Neural progenitor cell (in vitro differentiated cells): ENCODE measurements around the gene IDUA.

Experiments
- CTCF ChIP-seq: fragments of 200-600 bp; sonication (generic); IDR thresholded peaks from 2 replicates; pipeline ENCODE4 v1.5.1; 2017; ENCODE audit warnings: antibody characterized with exemption, mild to moderate bottlenecking
- EZH2phosphoT487 ChIP-seq: fragments of 200-600 bp; sonication (generic); IDR thresholded peaks from 2 replicates; pipeline ENCODE4 v1.6.1; 2017; ENCODE audit warnings: antibody characterized with exemption

DNA sequence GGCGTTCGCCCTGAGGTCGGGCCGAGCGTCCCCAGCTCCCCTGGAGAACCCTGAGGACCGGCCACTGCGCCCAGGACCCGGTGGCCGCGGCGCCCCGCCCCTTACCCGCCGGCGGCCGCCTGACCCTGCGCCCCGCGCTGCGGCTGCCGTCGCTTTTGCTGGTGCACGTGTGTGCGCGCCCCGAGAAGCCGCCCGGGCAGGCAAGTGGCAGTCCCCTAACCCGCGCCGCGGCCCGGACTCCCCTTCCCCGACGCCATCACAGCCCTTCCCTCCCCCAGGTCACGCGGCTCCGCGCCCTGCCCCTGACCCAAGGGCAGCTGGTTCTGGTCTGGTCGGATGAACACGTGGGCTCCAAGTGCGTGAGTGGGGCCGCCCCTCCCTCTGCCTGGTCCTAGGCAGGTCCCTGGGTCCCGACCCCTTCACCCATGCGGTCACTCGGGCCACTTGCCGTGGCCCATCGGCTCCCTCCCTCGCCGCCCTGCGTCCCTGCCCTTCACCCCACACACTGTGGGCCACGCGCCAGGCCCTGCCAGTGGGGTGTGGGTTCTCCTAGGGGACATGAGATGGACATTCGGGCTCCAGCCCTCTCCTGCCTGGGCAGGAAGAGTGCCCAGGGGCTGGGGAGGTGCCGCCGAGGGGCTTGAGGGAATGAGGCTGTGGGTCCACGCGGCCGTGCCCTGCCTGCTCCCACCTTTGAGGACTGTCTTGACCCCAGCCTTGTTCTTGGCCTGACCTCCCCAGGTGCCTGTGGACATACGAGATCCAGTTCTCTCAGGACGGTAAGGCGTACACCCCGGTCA, 16.6 kb downstream of the IDUA start:
- TF ChIP-seq CTCF, result no peak
- no peak for TF ChIP-seq EZH2phosphoT487
